Measurements from ENCODE around the gene SLC30A3. TPM values are rescaled to one million over a fixed set of nuclear protein-coding genes. Genes with fewer than 3 reads are reported as not detected.

The SLC30A3 gene
- total RNA-seq, 1 donor from 2014 or later: 0.58 TPM

DNA sequence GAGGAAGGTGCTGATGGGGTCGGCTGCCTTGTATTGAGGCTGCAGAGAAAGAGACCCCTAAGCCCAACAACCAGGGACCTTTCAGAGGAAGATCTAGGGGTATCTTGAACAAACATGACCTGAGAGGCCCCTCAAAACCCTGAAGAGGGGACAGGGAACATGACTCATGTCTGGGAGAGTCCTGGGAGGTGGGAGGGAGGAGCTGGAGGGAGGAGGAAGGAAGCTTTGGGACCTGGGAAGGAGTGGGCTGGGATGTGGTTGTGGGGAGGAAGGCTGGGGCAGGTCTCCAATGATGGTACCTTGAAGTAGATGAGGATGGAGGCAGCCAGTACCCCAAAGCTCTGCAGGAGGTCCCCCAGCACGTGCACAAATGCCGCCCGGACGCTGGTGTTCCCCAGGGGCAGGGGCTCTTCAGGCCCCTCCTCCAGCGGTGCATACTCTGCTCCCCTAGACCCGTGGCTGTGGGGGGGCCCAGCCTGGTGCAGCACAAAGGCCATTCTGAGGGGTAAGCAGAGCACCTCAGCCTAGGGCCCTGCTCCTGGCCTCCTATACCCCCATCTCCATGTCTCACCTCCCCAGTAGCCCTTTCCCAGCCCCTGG, 5.9 kb downstream of the SLC30A3 start:
- TF ChIP-seq, protein P1, sequence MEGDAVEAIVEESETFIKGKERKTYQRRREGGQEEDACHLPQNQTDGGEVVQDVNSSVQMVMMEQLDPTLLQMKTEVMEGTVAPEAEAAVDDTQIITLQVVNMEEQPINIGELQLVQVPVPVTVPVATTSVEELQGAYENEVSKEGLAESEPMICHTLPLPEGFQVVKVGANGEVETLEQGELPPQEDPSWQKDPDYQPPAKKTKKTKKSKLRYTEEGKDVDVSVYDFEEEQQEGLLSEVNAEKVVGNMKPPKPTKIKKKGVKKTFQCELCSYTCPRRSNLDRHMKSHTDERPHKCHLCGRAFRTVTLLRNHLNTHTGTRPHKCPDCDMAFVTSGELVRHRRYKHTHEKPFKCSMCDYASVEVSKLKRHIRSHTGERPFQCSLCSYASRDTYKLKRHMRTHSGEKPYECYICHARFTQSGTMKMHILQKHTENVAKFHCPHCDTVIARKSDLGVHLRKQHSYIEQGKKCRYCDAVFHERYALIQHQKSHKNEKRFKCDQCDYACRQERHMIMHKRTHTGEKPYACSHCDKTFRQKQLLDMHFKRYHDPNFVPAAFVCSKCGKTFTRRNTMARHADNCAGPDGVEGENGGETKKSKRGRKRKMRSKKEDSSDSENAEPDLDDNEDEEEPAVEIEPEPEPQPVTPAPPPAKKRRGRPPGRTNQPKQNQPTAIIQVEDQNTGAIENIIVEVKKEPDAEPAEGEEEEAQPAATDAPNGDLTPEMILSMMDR (IDR thresholded peaks at IDR 0.05): no peak
- intact Hi-C loops (cut with DNase I): no loop called here
- Histone ChIP-seq H3K9me3 (no peaks in the 10 kb centered on the region), H3K36me3 (no peaks in the 10 kb centered on the region), H3K27me3 (peaks cover 47% of the 10 kb centered on the region), H3K4me3 (no peak overlapping the region), H3K27ac (no peak overlapping the region), H3K4me1 (no peaks in the 10 kb centered on the region)
- DNase-seq: no peak
- ATAC-seq: no peak

DNA sequence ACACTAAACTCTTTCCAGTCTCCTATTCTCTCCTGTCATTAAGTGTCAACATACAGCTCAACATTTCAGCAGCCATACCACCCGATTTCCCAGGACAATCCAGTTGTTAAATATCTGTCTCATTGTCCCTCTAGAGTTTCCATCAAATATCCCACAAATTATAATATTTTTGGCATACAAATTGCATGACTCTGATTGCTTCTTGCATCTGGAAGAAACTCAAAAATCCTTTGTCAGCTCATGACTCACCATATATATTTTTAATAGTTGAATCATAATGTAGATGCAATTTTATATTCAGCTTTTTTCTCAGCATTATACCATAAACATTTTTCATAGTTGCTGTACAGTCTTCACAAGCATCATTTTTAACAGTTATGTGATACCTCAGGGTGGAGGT, 7.2 kb downstream of the SLC30A3 start:
- DNase-seq (no peak), ATAC-seq (no peak)
- H3K27ac ChIP-seq: no peak overlapping the region
- no peaks in the 10 kb centered on the region for H3K36me3 ChIP-seq
- TF ChIP-seq, protein P1 (IDR thresholded peaks at IDR 0.05): no peak
- no peaks in the 10 kb centered on the region for H3K9me3 ChIP-seq
- no peaks in the 10 kb centered on the region for H3K4me1 ChIP-seq
- intact Hi-C loops (cut with DNase I): no loop called here
- H3K27me3 ChIP-seq: peaks cover 46% of the 10 kb centered on the region
- no peak overlapping the region for H3K4me3 ChIP-seq

DNA sequence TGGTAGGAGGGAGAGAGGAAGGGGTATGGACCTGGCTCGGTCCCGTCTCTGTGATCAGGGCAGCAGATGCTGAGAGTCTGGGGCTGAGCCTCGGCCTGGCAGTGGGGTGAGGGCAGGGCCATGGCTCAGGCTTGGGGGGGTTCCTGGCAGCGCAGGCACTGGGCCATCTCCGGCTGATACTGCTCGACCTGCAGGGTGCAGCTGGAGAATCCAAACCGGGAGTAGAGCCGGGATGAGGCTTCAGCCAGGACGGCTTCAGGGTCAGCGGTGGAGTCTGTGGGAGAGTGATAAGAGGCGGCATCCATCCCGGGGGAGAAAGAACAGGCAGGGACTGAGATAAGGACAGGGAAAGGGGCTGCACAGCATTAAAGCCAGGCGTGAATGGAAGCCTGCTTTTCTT, 7.7 kb downstream of the SLC30A3 start:
- no peak overlapping the region for H3K4me3 ChIP-seq
- ATAC-seq (no peak), DNase-seq (no peak)
- H3K4me1 ChIP-seq: peaks cover 2% of the 10 kb centered on the region
- H3K36me3 ChIP-seq: no peaks in the 10 kb centered on the region
- no peak overlapping the region for H3K27ac ChIP-seq
- TF ChIP-seq, protein P1 (IDR thresholded peaks at IDR 0.05): no peak
- no peaks in the 10 kb centered on the region for H3K9me3 ChIP-seq
- peaks cover 46% of the 10 kb centered on the region for H3K27me3 ChIP-seq
- intact Hi-C loops (cut with DNase I): no loop called here

DNA sequence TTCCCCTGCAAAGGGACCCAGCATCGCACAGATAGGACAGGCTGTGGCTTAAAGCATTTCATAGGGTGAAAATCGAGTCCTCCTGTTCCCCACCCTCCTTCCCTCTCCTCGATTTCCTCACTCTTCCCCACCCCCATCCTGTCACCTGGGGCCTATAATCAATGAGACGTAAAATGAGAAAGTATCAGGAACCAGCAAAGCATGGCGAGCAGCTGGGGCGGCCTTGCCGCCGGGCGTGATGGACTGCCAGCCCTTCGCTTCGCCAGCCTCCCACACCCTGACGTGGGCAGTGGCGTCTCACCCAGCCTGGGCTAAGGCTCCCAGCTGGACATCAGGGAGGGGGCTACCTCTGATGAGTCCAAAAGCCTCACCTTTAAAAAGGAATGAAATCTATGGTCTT, 11.1 kb downstream of the SLC30A3 start:
- intact Hi-C loops (cut with DNase I): no loop called here
- ATAC-seq: no peak
- H3K36me3 ChIP-seq: no peaks in the 10 kb centered on the region
- peaks cover 36% of the 10 kb centered on the region for H3K27me3 ChIP-seq
- H3K4me1 ChIP-seq: peaks cover 5% of the 10 kb centered on the region
- H3K4me3 ChIP-seq: no peak overlapping the region
- TF ChIP-seq, protein P1 (IDR thresholded peaks at IDR 0.05): no peak
- H3K9me3 ChIP-seq: no peaks in the 10 kb centered on the region
- H3K27ac ChIP-seq: no peak overlapping the region
- no peak for DNase-seq

DNA sequence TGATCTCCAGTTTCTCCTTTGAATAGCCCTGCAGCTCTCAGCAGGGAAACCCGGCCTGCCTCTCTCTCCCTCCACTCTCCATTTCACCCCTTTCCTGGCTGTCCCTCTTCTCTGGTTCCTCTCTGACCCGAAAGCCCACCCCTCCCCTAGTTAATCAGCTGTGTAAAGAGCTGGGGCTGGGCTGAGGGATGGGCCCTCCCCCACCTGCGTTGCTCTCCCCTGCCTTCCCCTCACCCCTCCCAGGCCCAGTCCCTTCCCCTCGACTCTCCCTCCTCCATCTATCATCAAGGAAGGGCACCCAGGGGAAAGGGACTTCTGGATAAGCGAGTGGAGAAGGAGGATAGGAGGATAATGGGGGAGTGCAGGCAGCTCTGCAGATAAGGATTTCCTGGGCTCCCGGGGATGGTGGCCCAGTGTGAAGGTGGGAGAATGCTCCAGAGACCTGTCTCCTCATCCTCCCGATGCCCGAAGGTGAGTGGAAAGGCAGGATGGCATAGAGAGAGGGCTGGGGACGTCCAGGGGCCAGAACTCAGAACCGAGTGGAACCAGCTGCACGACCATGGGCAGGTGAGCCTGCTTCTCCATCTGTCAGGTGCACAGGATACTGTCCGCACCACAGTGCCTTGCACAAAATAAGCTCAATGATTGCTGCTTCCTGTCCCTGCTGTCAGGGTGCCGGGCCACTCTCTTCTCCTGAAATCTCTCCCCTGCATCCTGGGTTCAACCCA, 12.0 kb downstream of the SLC30A3 start:
- intact Hi-C loops (cut with DNase I): no loop called here
- TF ChIP-seq, protein P1 (IDR thresholded peaks at IDR 0.05): no peak
- DNase-seq (no peak), ATAC-seq (no peak)
- Histone ChIP-seq H3K27me3 (peaks cover 33% of the 10 kb centered on the region), H3K4me3 (no peak overlapping the region), H3K36me3 (no peaks in the 10 kb centered on the region), H3K9me3 (no peaks in the 10 kb centered on the region), H3K4me1 (peaks cover 5% of the 10 kb centered on the region), H3K27ac (no peak overlapping the region)
